GM13977 (cell line): ENCODE measurements around the gene OPA3.

Source experiments
- DNase-seq: peaks from one replicate; pipeline ENCODE4 v3.0.0; 2012; ENCODE audit warnings: low spot score
- in situ Hi-C: fragments of 300-500 bp; cut with MboI; formaldehyde crosslinking; loops from one replicate; pipeline ENCODE4 v1.12.0; 2022; ENCODE audit warnings: low sequenced_read_pairs, low pct_unique_long_range_greater_than_20kb, mixed read lengths, inconsistent platforms; ENCODE audit not compliant: unreplicated experiment
- TF ChIP-seq, protein P1 (sequence below): IDR thresholded peaks from 2 replicates; pipeline ENCODE4 v1.5.1; 2012; ENCODE audit warnings: mild to moderate bottlenecking, control low read depth; ENCODE audit not compliant: insufficient read depth; ENCODE audit errors: extremely low read depth, missing control alignments

The OPA3 gene

DNA sequence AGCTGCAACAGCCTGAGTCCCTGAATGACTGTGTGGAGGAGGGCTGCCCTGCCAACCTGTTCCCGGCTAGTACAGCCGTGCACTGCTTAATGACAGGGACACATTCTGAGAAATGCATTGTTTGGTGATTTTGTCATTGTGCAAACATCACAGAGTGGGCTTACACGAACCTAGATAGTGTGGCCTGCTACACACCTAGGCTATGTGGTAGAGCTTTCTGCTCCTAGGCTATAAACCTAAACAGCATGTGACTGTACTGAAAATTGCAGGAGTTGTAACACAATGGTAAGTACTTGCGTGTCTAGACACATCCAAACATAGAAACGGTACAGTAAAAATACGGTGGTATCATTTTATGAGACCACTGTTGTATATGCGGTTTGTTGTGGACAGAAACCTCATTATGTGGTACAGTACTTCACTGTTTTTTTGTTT is 42.4 kb downstream of the OPA3 start:
- DNase-seq: no peak
- TF ChIP-seq, protein P1, sequence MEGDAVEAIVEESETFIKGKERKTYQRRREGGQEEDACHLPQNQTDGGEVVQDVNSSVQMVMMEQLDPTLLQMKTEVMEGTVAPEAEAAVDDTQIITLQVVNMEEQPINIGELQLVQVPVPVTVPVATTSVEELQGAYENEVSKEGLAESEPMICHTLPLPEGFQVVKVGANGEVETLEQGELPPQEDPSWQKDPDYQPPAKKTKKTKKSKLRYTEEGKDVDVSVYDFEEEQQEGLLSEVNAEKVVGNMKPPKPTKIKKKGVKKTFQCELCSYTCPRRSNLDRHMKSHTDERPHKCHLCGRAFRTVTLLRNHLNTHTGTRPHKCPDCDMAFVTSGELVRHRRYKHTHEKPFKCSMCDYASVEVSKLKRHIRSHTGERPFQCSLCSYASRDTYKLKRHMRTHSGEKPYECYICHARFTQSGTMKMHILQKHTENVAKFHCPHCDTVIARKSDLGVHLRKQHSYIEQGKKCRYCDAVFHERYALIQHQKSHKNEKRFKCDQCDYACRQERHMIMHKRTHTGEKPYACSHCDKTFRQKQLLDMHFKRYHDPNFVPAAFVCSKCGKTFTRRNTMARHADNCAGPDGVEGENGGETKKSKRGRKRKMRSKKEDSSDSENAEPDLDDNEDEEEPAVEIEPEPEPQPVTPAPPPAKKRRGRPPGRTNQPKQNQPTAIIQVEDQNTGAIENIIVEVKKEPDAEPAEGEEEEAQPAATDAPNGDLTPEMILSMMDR: no peak
- in situ Hi-C loops: no loop called here

DNA sequence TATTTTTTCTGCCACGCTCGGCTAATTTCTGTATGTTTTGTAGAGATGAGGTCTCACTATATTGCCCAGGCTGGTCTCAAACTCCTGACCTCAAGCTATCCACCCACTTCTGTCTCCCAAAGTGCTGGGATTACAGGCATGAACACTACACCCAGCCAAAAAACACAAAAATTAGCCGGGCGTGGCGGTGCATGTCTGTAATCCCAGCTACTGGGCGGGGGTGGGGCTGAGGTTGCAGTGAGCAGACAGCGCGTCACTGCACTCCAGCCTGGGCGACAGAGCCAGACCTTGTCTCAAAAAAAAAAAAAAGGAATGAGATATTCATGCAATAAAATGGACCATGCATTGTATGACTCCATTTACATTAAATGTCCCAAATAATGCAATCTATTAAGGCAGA is 45.1 kb downstream of the OPA3 start:
- DNase-seq: no peak
- TF ChIP-seq, protein P1: no peak
- in situ Hi-C loops: no loop called here

DNA sequence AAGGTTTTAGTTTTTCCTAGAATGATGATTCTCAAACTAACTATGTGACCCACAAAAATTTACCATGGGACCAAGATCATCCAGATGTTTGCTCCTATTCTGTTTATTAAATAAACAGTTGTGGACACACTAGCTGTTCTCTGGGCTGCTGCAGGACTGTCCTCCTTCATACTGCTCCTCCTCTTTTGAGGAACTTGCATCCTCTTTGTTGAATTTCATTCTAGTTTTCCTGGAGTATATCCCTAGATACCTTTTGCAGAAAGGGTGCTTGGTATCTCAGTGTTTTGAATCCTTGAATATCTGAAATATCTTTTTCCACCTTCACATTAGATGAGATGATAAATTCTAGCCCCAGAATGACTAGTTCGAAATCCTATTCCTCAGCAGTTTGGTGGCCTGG is 53.3 kb downstream of the OPA3 start:
- in situ Hi-C loops: no loop called here
- DNase-seq: no peak
- TF ChIP-seq, protein P1: no peak

DNA sequence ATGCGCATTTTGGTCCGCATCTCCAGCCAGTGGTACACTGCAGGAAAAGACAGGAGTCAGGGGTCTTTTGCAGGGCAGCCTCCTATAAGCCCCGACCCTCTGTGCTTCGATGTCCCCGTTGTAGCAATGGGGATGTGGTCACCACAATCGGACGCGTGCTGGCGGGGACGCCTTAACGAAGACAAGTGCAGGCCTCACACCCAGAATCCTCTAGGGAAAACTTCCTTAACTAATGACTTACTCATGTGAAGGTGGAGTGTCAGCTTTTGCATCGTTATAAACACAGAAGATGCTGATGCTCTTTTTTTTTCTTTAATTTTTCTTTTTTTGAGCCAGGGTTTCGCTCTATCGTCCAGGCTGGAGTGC is 55.2 kb downstream of the OPA3 start:
- TF ChIP-seq, protein P1: no peak
- DNase-seq: no peak
- in situ Hi-C loops: no loop called here

DNA sequence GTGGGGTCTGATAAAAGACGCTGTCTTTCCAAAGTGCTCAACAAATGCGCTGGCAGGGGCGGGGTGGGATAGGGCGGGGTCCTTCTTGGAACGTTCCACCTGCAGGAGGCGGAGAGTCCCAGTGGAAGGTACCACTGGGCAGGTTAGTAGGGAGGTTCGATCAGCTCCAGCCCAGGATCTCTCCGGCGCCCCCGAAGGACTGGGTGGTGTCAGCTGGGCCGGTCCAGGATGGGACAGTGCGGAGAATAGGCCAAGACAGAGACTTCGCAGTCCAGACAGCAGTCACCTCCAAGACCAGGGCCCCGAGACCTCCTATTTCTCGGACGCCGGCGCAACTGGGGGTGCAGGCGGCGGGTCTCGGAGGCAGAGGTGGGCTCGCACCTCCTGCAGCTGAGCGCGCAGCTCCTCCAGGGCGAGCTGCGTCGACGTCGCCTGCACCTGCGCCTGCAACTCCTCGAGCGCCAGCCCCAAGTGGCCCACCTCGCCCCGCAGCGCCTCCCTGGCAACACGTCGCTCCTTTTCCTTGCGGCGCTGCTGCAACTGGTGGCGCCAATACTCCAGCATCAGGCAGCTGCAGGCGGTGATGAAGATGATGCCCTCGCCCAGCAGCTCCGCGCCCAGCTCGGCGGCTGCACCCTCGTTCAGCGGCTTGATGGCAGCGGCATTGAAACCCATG is 55.7 kb downstream of the OPA3 start:
- TF ChIP-seq, protein P1: no peak
- in situ Hi-C loops: no loop called here
- DNase-seq: no peak

DNA sequence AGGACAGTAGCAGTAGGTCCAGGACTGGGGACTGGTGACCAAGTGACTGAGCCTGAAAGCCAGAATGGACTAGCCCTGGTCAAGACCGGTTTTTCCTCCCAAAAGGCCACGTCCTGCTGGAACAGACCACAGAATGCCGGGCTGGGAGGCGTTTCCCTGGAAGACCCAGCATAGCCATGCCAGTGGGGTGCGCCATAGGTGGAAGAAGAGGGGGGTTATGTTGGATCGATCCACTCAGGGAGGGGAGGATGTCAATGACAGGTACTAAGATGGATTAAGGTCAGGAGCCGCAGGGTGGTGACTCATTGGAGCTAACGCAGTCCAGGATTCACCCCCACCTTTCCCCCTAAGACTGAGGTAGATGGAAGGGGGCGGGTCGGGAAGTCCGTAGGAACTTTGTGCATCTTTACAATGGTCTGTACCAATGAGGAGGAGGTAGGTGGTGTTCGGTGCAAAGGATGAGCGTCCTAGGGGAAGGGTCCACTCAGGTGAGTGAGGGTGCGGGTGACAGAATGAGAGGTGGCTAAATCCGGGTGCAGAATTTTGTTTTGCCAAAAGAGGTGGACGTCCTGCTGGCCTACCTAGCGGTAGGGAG is 56.4 kb downstream of the OPA3 start:
- no peak for DNase-seq
- in situ Hi-C loops: no loop called here
- TF ChIP-seq, protein P1: no peak
